Thyroid gland (tissue), 4 donors: Measurements from ENCODE around the gene PAPPA2.

ENCODE experiments used
- POLR2A ChIP-seq, 2 donors: fragments of 450-650 bp; IDR thresholded peaks; one replicate each; pipeline ENCODE4 v1.6.1; 2017; ENCODE audit warnings: antibody characterized with exemption in 2 of 2, mild to moderate bottlenecking in 2 of 2, moderate library complexity in 1 of 2
- TF ChIP-seq, protein P1 (sequence below), 6 experiments: fragments of 200-600 bp in 3 of 6; fragments of 450-650 bp in 3 of 6; sonication (generic) in 3 of 6; IDR thresholded peaks; one replicate each; pipeline ENCODE4 v1.5.1; 2016 to 2019; ENCODE audit warnings: antibody characterized with exemption in 6 of 6, mild to moderate bottlenecking in 2 of 6, inconsistent platforms in 1 of 6, moderate library complexity in 1 of 6

DNA sequence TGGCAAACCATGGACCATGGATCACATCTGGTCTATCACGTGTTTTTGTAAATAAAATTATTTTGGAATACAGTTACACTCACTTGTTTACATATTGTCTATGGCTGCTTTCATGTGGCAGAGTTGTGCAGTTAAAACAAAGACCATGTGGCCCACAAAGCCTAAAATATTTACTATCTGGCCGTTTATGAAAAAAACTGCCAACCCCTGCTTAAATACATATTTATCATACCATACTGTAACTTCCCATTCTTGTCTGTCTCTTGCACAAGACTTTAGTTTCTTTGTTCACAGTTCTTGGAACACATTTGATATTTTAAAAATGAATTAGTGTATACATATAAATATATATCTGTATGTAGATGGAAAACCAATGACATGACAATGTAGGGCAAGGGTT lies 141.5 kb downstream of the PAPPA2 start:
- no peak for TF ChIP-seq POLR2A (IDR thresholded peaks at IDR 0.05)
- TF ChIP-seq, protein P1, sequence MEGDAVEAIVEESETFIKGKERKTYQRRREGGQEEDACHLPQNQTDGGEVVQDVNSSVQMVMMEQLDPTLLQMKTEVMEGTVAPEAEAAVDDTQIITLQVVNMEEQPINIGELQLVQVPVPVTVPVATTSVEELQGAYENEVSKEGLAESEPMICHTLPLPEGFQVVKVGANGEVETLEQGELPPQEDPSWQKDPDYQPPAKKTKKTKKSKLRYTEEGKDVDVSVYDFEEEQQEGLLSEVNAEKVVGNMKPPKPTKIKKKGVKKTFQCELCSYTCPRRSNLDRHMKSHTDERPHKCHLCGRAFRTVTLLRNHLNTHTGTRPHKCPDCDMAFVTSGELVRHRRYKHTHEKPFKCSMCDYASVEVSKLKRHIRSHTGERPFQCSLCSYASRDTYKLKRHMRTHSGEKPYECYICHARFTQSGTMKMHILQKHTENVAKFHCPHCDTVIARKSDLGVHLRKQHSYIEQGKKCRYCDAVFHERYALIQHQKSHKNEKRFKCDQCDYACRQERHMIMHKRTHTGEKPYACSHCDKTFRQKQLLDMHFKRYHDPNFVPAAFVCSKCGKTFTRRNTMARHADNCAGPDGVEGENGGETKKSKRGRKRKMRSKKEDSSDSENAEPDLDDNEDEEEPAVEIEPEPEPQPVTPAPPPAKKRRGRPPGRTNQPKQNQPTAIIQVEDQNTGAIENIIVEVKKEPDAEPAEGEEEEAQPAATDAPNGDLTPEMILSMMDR (IDR thresholded peaks at IDR 0.05), result no peak
